HepG2 (cell line): Measurements from ENCODE around the gene CDK10. TPM values are rescaled to one million over a fixed set of nuclear protein-coding genes. Genes with fewer than 3 reads are reported as not detected.

Experiments used
- DNMT3B ChIP-seq: conservative IDR thresholded peaks from 2 replicates; pipeline ENCODE4 v1.6.1; 2016; ENCODE audit warnings: missing biosample characterization, control low read depth
- GRHL1 ChIP-seq: sonication (generic); formaldehyde crosslinking; conservative IDR thresholded peaks from 2 replicates; pipeline ENCODE4 v1.8.0; 2022; ENCODE audit warnings: missing genetic modification reagents
- IRF2 ChIP-seq: IDR thresholded peaks from 2 replicates; pipeline ENCODE4 v1.6.1; 2018; ENCODE audit warnings: missing genetic modification reagents, missing compliant biosample characterization
- JARID2 ChIP-seq: sonication (generic); formaldehyde crosslinking; IDR thresholded peaks from 2 replicates; pipeline ENCODE4 v1.8.1; 2023; ENCODE audit warnings: missing genetic modification reagents, inconsistent platforms; ENCODE audit not compliant: insufficient replicate concordance
- NKX3-1 ChIP-seq: sonication (generic); formaldehyde crosslinking; IDR thresholded peaks from 2 replicates; pipeline ENCODE4 v1.5.0; 2020; ENCODE audit warnings: missing genetic modification reagents
- NONO ChIP-seq, 2 experiments: fragments of 450-650 bp in 1 of 2; sonication (generic) in 1 of 2; formaldehyde crosslinking in 1 of 2; IDR thresholded peaks in 1 of 2; conservative IDR thresholded peaks in 1 of 2; 2 replicates each; pipeline versions ENCODE4 v1.6.1 to v1.8.0; 2017 to 2022; ENCODE audit warnings: mild to moderate bottlenecking in 1 of 2, missing genetic modification reagents in 1 of 2, moderate library complexity in 1 of 2
- PTBP1 ChIP-seq: fragments of 200-400 bp; formaldehyde crosslinking; IDR thresholded peaks from 2 replicates; pipeline ENCODE4 v1.6.1; 2018; ENCODE audit warnings: low read length, low read depth; ENCODE audit not compliant: poor library complexity, severe bottlenecking
- RELA ChIP-seq: sonication (generic); formaldehyde crosslinking; IDR thresholded peaks from 2 replicates; pipeline ENCODE4 v1.4.0; 2020; ENCODE audit warnings: missing genetic modification reagents
- REPIN1 ChIP-seq: sonication (generic); formaldehyde crosslinking; IDR thresholded peaks from 2 replicates; pipeline ENCODE4 v1.8.0; 2022; ENCODE audit warnings: missing genetic modification reagents, low read depth, mild to moderate bottlenecking, borderline replicate concordance
- TCF7L2 ChIP-seq: IDR thresholded peaks from 2 replicates; pipeline ENCODE4 v1.6.1; 2011; ENCODE audit warnings: mild to moderate bottlenecking, low read depth, low read length, moderate library complexity
- ZNF160 ChIP-seq: sonication (generic); formaldehyde crosslinking; IDR thresholded peaks from 2 replicates; pipeline ENCODE4 v1.8.0; 2022; ENCODE audit warnings: mild to moderate bottlenecking, inconsistent platforms, missing genetic modification reagents
- ZNF180 ChIP-seq: sonication (generic); formaldehyde crosslinking; IDR thresholded peaks from 2 replicates; pipeline ENCODE4 v1.4.0; 2020; ENCODE audit warnings: low read depth, missing genetic modification reagents, borderline replicate concordance
- ZNF207 ChIP-seq: fragments of 450-650 bp; IDR thresholded peaks from 2 replicates; pipeline ENCODE4 v1.6.1; 2016; ENCODE audit warnings: antibody characterized with exemption, borderline replicate concordance
- ZNF274 ChIP-seq: sonication (generic); formaldehyde crosslinking; IDR thresholded peaks from 2 replicates; pipeline ENCODE4 v1.5.1; 2020; ENCODE audit warnings: mild to moderate bottlenecking, missing genetic modification reagents
- ZNF737 ChIP-seq: sonication (generic); formaldehyde crosslinking; IDR thresholded peaks from 2 replicates; pipeline ENCODE4 v1.5.0; 2020; ENCODE audit warnings: missing genetic modification reagents, mild to moderate bottlenecking, borderline replicate concordance
- polyA plus RNA-seq, 8 experiments: library from polyadenylated mRNA; depleted of rRNA in 3 of 8; stranded (reverse) in 7 of 8; unstranded in 1 of 8; fragments of >200 nt; fragmentation: Illumina TruSeq in 4 of 8; extraction: Trizol in 4 of 8; gene quantifications; 2 replicates each; pipeline versions ENCODE4 v1.2.1 to v1.2.3, GENCODE V29; 2011 to 2016; ENCODE audit warnings: low read depth in 4 of 8, missing spikeins in 1 of 8, mixed read lengths in 1 of 8; ENCODE audit not compliant: insufficient read depth in 1 of 8
- total RNA-seq, 5 experiments: library from RNA; depleted of rRNA; stranded (reverse); fragments of >200 nt; fragmentation: Illumina TruSeq; extraction: Trizol; gene quantifications; 2 replicates each; pipeline ENCODE4 v1.2.3, GENCODE V29; 2016; ENCODE audit warnings: low read depth in 1 of 5
- TF ChIP-seq, protein P1 (sequence below): sonication (generic); formaldehyde crosslinking; IDR thresholded peaks from 2 replicates; pipeline ENCODE4 v1.4.0; 2020; ENCODE audit warnings: missing genetic modification reagents
- TF ChIP-seq, protein P2 (sequence below): sonication (generic); formaldehyde crosslinking; IDR thresholded peaks from 2 replicates; pipeline ENCODE4 v1.5.0; 2020; ENCODE audit warnings: mild to moderate bottlenecking, missing genetic modification reagents
- TF ChIP-seq, protein P3 (sequence below), 2 experiments: sonication (generic) in 1 of 2; formaldehyde crosslinking in 1 of 2; IDR thresholded peaks; 2 replicates each; pipeline versions ENCODE4 v1.4.0 to v1.6.1; 2016 to 2020; ENCODE audit warnings: borderline replicate concordance in 1 of 2, low read depth in 1 of 2, mild to moderate bottlenecking in 1 of 2, missing genetic modification reagents in 1 of 2

The CDK10 gene
- total and polyA plus RNA-seq, 2 of the 13 experiments (the other 11 are each of a cell fraction or from before 2014, with no cell fraction given): 2.5 to 3.9 TPM

DNA sequence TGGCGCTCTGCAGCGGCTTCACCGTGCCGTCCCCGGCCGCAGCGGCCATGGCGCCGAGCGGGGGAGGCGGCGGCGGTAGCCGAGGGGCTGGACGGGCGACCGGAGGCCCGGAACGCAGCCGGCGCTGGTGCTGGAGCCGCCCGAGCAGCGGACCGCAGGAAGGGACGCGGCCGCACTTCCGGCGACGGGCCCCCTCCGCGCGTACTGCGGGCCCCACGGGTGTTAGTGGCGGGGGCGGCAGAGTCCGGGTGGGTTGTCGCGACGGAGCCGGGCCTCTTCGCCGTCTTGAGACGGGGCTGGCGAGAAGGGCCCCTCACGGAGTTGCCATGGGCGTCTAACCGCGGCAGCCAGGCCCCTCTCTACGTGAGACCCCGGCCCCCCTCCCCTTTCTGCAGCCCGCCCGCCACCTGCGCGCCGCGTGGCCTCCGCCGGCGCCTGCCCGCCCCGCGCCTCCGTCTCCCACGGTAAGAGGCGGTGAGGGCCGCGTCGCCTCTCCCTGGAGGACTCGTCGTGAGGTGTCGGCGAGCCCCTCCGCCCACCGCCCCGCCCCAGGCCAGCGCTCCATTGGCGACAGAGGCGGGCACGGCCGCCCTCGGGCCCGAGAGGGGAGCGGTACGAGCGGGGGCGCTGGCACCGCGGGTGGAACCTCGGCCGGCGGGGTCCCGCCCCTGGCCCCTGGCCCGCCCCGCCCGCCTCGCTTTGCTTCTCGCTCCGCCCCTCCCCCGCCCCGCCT is 34.5 kb downstream of the CDK10 start, which contains the start of the genes VPS9D1 and ZNF276 (continued):
- TF ChIP-seq REPIN1 (CRISPR knock-in tag) (peak; percentile 60), ZNF274 (peak; percentile 63), GRHL1 (no peak; the same call in 1 of the 2 replicates), ZNF207 (no peak), PTBP1 (no peak), TCF7L2 (no peak), NONO (IDR thresholded peaks at IDR 0.05) (no peak), NONO (CRISPR knock-in tag; conservative IDR thresholded peaks at IDR 0.05) (peak; percentile 91), NKX3-1 (CRISPR knock-in tag) (peak; percentile 35; the same call in 1 of the 2 replicates), ZNF737 (CRISPR knock-in tag) (no peak), IRF2 (CRISPR knock-in tag) (peak; percentile 46; the same call in 1 of the 2 replicates), RELA (CRISPR knock-in tag) (no peak), ZNF180 (CRISPR knock-in tag) (no peak), DNMT3B (CRISPR knock-in tag) (no peak; the same call in 1 of the 2 replicates), JARID2 (CRISPR knock-in tag) (peak; percentile 64), ZNF160 (CRISPR knock-in tag) (no peak; the same call in 1 of the 2 replicates)
- TF ChIP-seq, protein P1, sequence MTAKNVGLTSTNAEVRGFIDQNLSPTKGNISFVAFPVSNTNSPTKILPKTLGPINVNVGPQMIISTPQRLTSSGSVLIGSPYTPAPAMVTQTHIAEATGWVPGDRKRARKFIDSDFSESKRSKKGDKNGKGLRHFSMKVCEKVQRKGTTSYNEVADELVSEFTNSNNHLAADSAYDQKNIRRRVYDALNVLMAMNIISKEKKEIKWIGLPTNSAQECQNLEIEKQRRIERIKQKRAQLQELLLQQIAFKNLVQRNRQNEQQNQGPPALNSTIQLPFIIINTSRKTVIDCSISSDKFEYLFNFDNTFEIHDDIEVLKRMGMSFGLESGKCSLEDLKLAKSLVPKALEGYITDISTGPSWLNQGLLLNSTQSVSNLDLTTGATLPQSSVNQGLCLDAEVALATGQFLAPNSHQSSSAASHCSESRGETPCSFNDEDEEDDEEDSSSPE (CRISPR knock-in tag): peak; percentile 51
- TF ChIP-seq, protein P2, sequence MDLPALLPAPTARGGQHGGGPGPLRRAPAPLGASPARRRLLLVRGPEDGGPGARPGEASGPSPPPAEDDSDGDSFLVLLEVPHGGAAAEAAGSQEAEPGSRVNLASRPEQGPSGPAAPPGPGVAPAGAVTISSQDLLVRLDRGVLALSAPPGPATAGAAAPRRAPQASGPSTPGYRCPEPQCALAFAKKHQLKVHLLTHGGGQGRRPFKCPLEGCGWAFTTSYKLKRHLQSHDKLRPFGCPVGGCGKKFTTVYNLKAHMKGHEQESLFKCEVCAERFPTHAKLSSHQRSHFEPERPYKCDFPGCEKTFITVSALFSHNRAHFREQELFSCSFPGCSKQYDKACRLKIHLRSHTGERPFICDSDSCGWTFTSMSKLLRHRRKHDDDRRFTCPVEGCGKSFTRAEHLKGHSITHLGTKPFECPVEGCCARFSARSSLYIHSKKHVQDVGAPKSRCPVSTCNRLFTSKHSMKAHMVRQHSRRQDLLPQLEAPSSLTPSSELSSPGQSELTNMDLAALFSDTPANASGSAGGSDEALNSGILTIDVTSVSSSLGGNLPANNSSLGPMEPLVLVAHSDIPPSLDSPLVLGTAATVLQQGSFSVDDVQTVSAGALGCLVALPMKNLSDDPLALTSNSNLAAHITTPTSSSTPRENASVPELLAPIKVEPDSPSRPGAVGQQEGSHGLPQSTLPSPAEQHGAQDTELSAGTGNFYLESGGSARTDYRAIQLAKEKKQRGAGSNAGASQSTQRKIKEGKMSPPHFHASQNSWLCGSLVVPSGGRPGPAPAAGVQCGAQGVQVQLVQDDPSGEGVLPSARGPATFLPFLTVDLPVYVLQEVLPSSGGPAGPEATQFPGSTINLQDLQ (CRISPR knock-in tag): peak; percentile 75; the same call in 1 of the 2 replicates
- TF ChIP-seq, protein P3, sequence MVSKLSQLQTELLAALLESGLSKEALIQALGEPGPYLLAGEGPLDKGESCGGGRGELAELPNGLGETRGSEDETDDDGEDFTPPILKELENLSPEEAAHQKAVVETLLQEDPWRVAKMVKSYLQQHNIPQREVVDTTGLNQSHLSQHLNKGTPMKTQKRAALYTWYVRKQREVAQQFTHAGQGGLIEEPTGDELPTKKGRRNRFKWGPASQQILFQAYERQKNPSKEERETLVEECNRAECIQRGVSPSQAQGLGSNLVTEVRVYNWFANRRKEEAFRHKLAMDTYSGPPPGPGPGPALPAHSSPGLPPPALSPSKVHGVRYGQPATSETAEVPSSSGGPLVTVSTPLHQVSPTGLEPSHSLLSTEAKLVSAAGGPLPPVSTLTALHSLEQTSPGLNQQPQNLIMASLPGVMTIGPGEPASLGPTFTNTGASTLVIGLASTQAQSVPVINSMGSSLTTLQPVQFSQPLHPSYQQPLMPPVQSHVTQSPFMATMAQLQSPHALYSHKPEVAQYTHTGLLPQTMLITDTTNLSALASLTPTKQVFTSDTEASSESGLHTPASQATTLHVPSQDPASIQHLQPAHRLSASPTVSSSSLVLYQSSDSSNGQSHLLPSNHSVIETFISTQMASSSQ (IDR thresholded peaks at IDR 0.05; ENCODE audit: low read depth): no peak; the same call in 1 of the 2 replicates
- TF ChIP-seq, protein P3 (CRISPR knock-in tag; IDR thresholded peaks at IDR 0.05; ENCODE audit: borderline replicate concordance): peak; percentile 78; the same call in 1 of the 2 replicates
